Mammary epithelial cell (primary cell): Measurements from ENCODE around the gene DIPK1B.

Source experiments
- CTCF ChIP-seq, 2 donors: IDR thresholded peaks in 1 of 2; conservative IDR thresholded peaks in 1 of 2; 2 replicates each; pipeline ENCODE4 v1.5.1; 2011 to 2012; ENCODE audit warnings: inconsistent platforms in 2 of 2, low read length in 2 of 2, mild to moderate bottlenecking in 2 of 2, control low read depth in 1 of 2, low read depth in 1 of 2; ENCODE audit not compliant: insufficient read depth in 1 of 2; ENCODE audit errors: extremely low read depth in 1 of 2
- EZH2 ChIP-seq: IDR thresholded peaks from 2 replicates; pipeline ENCODE4 v1.6.1; 2012; ENCODE audit warnings: low read length, inconsistent platforms, borderline replicate concordance

DNA sequence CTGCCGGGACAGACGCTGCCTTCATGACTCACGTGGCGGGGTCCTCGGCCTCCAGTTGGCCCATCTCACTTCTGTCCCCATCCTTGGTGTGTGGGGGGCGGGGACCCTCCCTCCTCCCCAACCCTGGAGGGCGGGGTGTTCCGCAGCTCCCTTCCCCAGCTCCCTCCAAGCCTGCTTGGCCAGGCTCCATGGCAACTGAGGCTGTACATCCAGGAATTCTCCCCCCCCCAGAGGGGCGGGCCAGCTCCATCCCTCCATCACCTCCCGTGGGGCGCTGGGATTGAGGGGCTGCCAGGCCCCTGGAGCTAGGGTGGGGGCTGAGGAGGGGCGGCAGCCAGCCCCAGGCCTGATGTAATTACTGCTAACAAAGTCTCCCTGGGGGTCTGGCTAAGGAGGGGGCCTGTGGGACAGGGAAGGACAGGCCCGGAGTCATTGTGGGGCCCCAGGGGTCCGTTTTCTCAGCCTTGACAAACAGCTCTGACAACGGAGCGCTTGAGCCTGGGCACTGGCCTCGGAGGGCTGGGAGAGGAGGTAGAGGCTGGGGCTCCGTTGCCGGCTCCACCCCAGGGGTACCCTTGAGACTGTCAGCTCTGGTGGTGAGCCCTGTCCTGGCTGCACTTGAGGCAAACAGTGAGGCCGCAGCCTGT, 8.0 kb downstream of the DIPK1B start:
- TF ChIP-seq CTCF (conservative IDR thresholded peaks at IDR 0.05 in 1 of 2, IDR thresholded peaks at IDR 0.05 in 1 of 2; ENCODE audit: extremely low read depth in 1 of 2, insufficient read depth in 1 of 2, low read depth in 1 of 2, low read length in 2 of 2) (no peak), EZH2 (no peak)
